ENCODE measurements around the gene NSMCE3. TPM values are rescaled to one million over a fixed set of nuclear protein-coding genes. Genes with fewer than 3 reads are reported as not detected.

The NSMCE3 gene
- total and polyA plus RNA-seq, 9 of the 15 experiments (the other 6 are each of a cell fraction or from before 2014, with no cell fraction given) = 0.92 to 8.4 (median 5.4) TPM

GRCh38 chr15:29275855-29276254 is 6.2 kb upstream of the NSMCE3 start:
- CTCF ChIA-PET (ENCODE audit: low intra/inter-chr PET ratio) = no interaction called here
- 0% methylated on average over 1 of the region's 1 CpG for WGBS (ENCODE audit: insufficient coverage, low coverage, missing lambda C conversion rate)
- TF ChIP-seq PBX2 (CRISPR knock-in tag; IDR thresholded peaks at IDR 0.05; ENCODE audit: low read depth) = no peak
- no peak for TF ChIP-seq PBX2 (tag; conservative IDR thresholded peaks at IDR 0.05; ENCODE audit: low read depth)
- no peak for TF ChIP-seq ZNF79 (CRISPR knock-in tag; IDR thresholded peaks at IDR 0.05; ENCODE audit: low read depth)
- TF ChIP-seq GTF2F1 (IDR thresholded peaks at IDR 0.05; ENCODE audit: low read depth, low read length) = no peak
- no peak for TF ChIP-seq NBN (IDR thresholded peaks at IDR 0.05; ENCODE audit: low read depth)
- TF ChIP-seq MBD2 (IDR thresholded peaks at IDR 0.05; ENCODE audit: borderline replicate concordance, low read depth) = no peak
- TF ChIP-seq FOXA1 (IDR thresholded peaks at IDR 0.05; ENCODE audit: borderline replicate concordance) = no peak
- TF ChIP-seq TSHZ1 (CRISPR knock-in tag; IDR thresholded peaks at IDR 0.05) = no peak
- TF ChIP-seq MEF2D (tag; conservative IDR thresholded peaks at IDR 0.05; ENCODE audit: low read depth) = no peak
- no peak for TF ChIP-seq E2F4 (CRISPR knock-in tag; IDR thresholded peaks at IDR 0.05; ENCODE audit: low read depth)
- no peak for TF ChIP-seq SMARCA5 (IDR thresholded peaks at IDR 0.05)
- no peak for TF ChIP-seq NFXL1 (CRISPR knock-in tag; IDR thresholded peaks at IDR 0.05)
- TF ChIP-seq KAT2B (IDR thresholded peaks at IDR 0.05; ENCODE audit: low read depth, low read length) = no peak
- no peak for TF ChIP-seq ZBTB33 (CRISPR knock-in tag; IDR thresholded peaks at IDR 0.05)
- no peak for TF ChIP-seq GABPB2 (CRISPR knock-in tag; conservative IDR thresholded peaks at IDR 0.05)
- TF ChIP-seq IFI16 (CRISPR knock-in tag; IDR thresholded peaks at IDR 0.05) = no peak

More at GRCh38 chr15:29275855-29276254, 6.2 kb upstream of the NSMCE3 start:
- ATAC-seq = no peak
- no peaks in the 10 kb centered on the region for H3K9me1 ChIP-seq (ENCODE audit: control insufficient read depth, insufficient read depth, low read length)
- in situ Hi-C loops (cut with MboI) (no loop called here), intact Hi-C loops (cut with micrococcal nuclease) (no loop called here)
- H3K79me2 ChIP-seq (ENCODE audit: control insufficient read depth, insufficient read depth, low read length) = no peaks in the 10 kb centered on the region
- H3K27me3 ChIP-seq (ENCODE audit: control insufficient read depth in 2 of 2, insufficient read depth in 2 of 2, low read length in 2 of 2) = peaks cover 28 to 29% of the 10 kb centered on the region in 2 experiments
- H3K4me3 ChIP-seq = no peak overlapping the region
- no peak overlapping the region for H2AFZ ChIP-seq (ENCODE audit: low read depth, low read length)
- H3K36me3 ChIP-seq (ENCODE audit: control insufficient read depth, insufficient read depth, low read length) = no peaks in the 10 kb centered on the region
- H3K9ac ChIP-seq (ENCODE audit: insufficient read depth in 1 of 2, low read depth in 2 of 2, low read length in 2 of 2) = no peak overlapping the region
- no peak for DNase-seq (ENCODE audit: extremely low read depth in 1 of 4, low spot score in 3 of 4)
- H4K20me1 ChIP-seq (replicated peaks; ENCODE audit: control insufficient read depth, insufficient read depth, low read length) = no peaks in the 10 kb centered on the region
- no peaks in the 10 kb centered on the region for H3K9me3 ChIP-seq (replicated peaks; ENCODE audit: control insufficient read depth, insufficient read depth, low read depth, low read length)
- no peak for FAIRE-seq
- POLR2A ChIA-PET = no interaction called here
- no peaks in the 10 kb centered on the region for H3K4me1 ChIP-seq (replicated peaks in 1 of 2; ENCODE audit: control insufficient read depth in 2 of 2, insufficient read depth in 2 of 2, low read length in 2 of 2)
- BruUV-seq (replicated peaks) = no TSS peak
- no peak overlapping the region for H3K4me2 ChIP-seq (ENCODE audit: insufficient read depth, low read length)
- no peak overlapping the region for H3K27ac ChIP-seq (ENCODE audit: extremely low read depth, low read depth, low read length)

Data from K562 (cell line).